ENCODE results near the gene RGS13.

The RGS13 gene

GRCh38 chr1:192627901-192628300 is 8.0 kb upstream of the RGS13 start:
- DNase-seq: no peak

DNA sequence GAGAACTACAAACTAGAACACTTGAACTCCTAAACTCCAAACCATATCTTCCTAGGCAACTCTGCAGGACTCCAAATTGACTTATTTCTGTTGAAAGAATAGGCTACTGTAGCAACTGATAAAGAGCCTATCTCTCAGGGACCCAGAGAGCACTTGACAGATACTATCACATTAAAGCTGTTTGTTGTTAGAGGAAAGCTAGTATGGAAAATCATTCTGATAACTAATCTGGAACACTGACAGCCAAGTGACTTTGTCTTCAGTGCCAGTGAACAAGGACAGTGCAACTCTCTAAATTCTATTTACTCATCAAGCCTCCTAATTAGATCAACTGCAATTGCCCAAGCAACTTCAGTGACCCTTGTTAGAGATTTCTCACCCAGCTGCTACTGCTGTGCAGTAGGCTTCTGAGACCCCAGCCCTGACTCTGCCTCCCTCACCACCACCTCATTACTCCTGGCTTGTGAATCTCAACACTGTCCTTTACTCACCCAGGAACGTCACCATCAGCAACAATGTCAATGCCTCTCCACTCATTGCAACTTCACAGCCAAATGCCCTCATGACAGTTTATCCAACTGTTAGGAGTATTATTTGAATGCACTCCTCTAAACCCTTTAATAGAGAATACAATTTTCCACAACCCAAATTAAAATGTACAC is 7.4 kb upstream of the RGS13 start:
- DNase-seq: peak; percentile 46

DNA sequence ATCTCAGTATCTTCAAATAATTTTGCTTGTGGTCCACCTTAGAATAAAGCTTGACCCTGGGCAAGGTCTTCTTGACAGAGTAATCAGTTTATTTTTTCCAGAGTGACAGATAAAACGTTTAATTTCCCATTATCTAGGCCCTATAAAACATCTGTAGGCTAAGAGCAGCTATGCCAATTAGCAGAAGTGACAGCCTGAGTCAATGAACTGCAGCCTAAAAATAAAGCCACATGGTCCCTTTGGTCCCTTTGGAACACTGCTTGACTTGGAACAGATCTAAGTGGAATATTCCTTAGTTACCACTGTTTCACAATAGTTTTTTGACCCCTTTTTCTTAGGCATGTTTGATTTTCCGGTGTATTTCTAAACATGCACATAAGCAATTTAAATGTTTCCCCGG is 6.3 kb upstream of the RGS13 start:
- DNase-seq: no peak

GRCh38 chr1:192630521-192631287 is 5.2 kb upstream of the RGS13 start:
- DNase-seq: no peak

- DNase-seq: no peak
Observed at GRCh38 chr1:192631749-192632148, 4.2 kb upstream of the RGS13 start.

DNA sequence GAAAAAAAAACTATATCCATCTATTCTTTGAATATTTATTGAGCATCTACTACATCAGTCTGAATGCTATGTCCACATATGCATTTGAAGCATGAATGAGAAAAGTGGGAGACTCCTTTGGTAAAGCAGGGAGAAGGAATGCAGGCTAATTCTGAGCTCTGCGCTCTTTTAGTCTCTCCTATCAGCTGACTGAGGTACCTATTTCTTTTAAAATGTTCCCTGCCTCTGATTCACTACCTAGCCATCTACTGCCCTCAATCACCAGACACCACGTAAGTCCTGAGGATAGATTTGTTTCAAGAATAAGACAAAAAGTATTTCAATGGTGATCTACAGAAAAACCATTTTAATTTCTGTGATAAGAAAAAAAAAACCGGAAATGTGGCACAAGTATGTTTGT is 3.8 kb upstream of the RGS13 start:
- no peak for DNase-seq

GRCh38 chr1:192632641-192633532 is 3.1 kb upstream of the RGS13 start:
- no peak for DNase-seq

- DNase-seq: no peak
Observed at GRCh38 chr1:192633533-192634253, 2.3 kb upstream of the RGS13 start.

DNA sequence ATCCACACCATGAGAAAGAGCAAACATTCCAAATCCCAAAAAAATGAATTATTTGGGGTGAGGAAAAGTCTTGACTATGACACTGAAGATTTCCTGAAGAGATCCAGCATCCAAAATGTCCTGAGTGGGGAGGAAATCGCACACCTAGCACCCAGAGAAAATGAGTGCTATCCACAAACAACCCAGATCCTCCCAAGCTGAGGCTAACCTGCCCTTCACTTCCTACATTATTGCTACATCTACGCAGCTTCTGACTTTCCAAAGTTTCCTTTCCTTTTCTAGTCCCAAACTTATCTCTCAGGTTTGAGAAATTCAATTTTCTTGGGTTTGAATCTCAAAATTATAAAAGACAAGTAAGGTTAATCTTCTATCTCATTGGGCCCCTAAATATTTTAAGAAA is 906 bp upstream of the RGS13 start:
- no peak for DNase-seq

- DNase-seq: no peak
Observed at GRCh38 chr1:192639607-192640368, 3.8 kb downstream of the RGS13 start.

- no peak for DNase-seq
Observed at GRCh38 chr1:192652159-192652558, 16.2 kb downstream of the RGS13 start.

- DNase-seq: no peak
Observed at GRCh38 chr1:192654120-192654519, 18.2 kb downstream of the RGS13 start.

GRCh38 chr1:192654591-192655251 is 18.8 kb downstream of the RGS13 start:
- no peak for DNase-seq

DNA sequence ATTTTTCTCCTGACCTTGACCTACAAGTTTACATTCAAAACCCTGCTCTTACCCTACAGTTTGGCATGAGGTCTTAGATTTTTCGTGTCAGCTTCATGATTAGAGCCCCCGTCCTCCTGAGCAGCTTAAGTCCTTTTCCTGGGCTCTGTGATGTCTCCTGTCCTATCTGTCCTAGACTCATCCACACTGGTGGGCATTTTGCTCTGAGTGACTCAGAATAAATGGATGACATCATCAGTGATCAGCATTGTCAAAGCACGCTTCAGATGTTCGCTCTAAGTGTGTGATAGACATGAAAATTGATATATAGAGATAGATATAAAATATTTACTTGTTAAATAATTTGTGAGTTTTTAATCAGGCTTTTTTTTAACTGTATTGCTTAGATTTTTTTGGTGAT is 21.8 kb downstream of the RGS13 start:
- no peak for DNase-seq

GRCh38 chr1:192658255-192658654 is 22.3 kb downstream of the RGS13 start:
- no peak for DNase-seq

DNA sequence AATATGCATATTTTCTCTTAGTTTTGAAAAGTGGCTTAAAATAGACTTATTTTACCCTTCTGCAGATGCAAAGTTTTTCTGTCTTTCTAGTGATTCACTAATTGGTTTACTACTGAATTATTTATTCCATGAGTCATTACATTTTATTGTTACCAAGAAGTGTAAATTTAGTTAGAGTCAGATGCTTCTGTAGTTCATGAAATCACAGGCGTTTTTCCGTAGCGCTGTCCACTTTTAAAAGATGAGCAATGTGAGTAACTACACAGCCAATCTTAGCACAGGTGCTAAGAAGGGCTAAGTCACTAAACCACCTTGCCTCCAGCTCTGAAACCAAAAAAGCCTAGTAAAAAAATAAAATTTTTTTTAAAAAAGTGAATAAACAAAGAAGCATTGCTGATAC is 24.7 kb downstream of the RGS13 start:
- DNase-seq: no peak

- no peak for DNase-seq
Observed at GRCh38 chr1:192668409-192668983, 32.5 kb downstream of the RGS13 start.

GRCh38 chr1:192669174-192669573 is 33.2 kb downstream of the RGS13 start:
- DNase-seq: no peak

- no peak for DNase-seq
Observed at GRCh38 chr1:192675716-192676115, 39.8 kb downstream of the RGS13 start.

DNA sequence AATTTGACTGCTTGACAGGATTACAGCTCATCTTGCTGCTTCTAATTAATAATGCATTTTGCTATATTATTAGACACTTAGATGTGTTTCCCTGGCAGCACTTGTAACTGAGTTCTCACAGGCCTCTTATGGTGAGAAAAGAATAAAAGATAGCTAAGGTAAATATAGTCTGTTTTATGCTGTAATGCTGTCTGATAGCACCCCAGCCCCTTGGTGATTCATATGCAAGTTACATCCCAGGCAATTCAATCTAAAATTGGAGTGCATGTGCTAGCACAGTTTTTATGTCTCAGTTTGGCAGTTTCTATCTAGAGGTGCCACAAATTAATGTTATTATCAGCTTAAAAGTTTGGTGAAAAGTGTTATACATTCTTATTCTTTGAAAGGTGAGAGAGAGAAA is 42.2 kb downstream of the RGS13 start:
- no peak for DNase-seq

DNA sequence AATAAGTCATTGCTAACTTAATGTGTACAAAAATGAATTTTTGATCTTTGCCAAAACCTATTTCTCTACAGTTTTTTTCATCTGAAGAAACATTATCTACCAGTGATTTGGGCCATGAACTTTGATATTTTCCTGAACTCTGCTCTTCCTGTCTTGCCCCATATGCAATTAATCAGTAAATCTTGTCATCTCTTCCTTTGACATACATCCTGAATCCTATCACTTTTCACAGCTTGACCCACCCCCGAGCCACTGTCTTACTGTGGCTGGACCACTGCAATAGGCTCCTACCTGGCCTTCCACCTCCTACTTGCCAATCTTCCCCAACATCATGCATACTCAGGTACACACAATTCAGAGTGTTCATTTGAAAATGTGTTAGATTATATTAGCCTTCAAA is 46.4 kb downstream of the RGS13 start:
- DNase-seq: no peak

Measured in hematopoietic multipotent progenitor cell treated with erythropoietin and hydrocortisone succinate and interleukin-3 and kit ligand, for 6 days (in vitro differentiated cells).